Tibial nerve (tissue), 4 donors: ENCODE results near the gene PSTPIP2. TPM values are rescaled to one million over a fixed set of nuclear protein-coding genes. Genes with fewer than 3 reads are reported as not detected.
A peak's percentile ranks its signal among the peaks of the same experiment; 100 is the strongest.

Source experiments
- DNase-seq, 2 donors: peaks; one replicate each; pipeline ENCODE4 v3.0.0-alpha.2; 2019; ENCODE audit warnings: low spot score in 2 of 2
- H3K27ac ChIP-seq, 4 donors: fragments of 200-600 bp; sonication (generic) in 3 of 4; one replicate each; pipeline ENCODE4 v1.5.1; 2017 to 2019; ENCODE audit warnings: mild to moderate bottlenecking in 1 of 4
- H3K27me3 ChIP-seq, 2 donors: fragments of 200-600 bp; sonication (generic) in 1 of 2; one replicate each; pipeline versions ENCODE4 v1.5.1 to v1.6.0; 2017 to 2019
- H3K36me3 ChIP-seq, 3 donors: fragments of 200-600 bp; sonication (generic); one replicate each; pipeline ENCODE4 v1.5.1; 2018 to 2019
- H3K4me1 ChIP-seq, 4 donors: fragments of 200-600 bp; sonication (generic) in 3 of 4; one replicate each; pipeline ENCODE4 v1.5.1; 2017 to 2019
- H3K4me3 ChIP-seq, 4 donors: fragments of 200-600 bp; sonication (generic) in 3 of 4; one replicate each; pipeline ENCODE4 v1.5.1; 2017 to 2019; ENCODE audit warnings: mild to moderate bottlenecking in 1 of 4, moderate library complexity in 1 of 4
- H3K9me3 ChIP-seq, 4 donors: fragments of 200-600 bp; sonication (generic) in 3 of 4; one replicate each; pipeline ENCODE4 v1.5.1; 2017 to 2019
- CTCF ChIP-seq, 5 experiments: fragments of 200-600 bp in 3 of 5; fragments of 450-650 bp in 2 of 5; sonication (generic) in 3 of 5; IDR thresholded peaks; one replicate each; pipeline ENCODE4 v1.5.1; 2016 to 2019; ENCODE audit warnings: antibody characterized with exemption in 5 of 5, mild to moderate bottlenecking in 3 of 5, moderate library complexity in 2 of 5
- EP300 ChIP-seq, 2 donors: sonication (generic); formaldehyde crosslinking; IDR thresholded peaks; one replicate each; pipeline ENCODE4 v1.6.1; 2017; ENCODE audit warnings: antibody characterized with exemption in 2 of 2, mild to moderate bottlenecking in 1 of 2
- POLR2A ChIP-seq, 2 donors: fragments of 450-650 bp; IDR thresholded peaks; one replicate each; pipeline ENCODE4 v1.6.1; 2017; ENCODE audit warnings: antibody characterized with exemption in 2 of 2, mild to moderate bottlenecking in 2 of 2, moderate library complexity in 2 of 2
- WGBS, 2 donors: methylation state at CpG; one replicate each; pipeline ENCODE4 v1.1.5; 2018; 5-methylcytosine and 5-hydroxymethylcytosine counted together
- total RNA-seq, 4 donors: library from RNA; depleted of rRNA; stranded (reverse); fragments of >200 nt; gene quantifications; one replicate each; pipeline ENCODE4 v1.1.0, GENCODE V29; 2016

PSTPIP2 gene
- total RNA-seq, 4 donors from 2014 or later, result 5.4 to 9.9 (median 7.1) TPM

- TF ChIP-seq POLR2A (IDR thresholded peaks at IDR 0.05) (no peak), CTCF (IDR thresholded peaks at IDR 0.05) (no peak), EP300 (IDR thresholded peaks at IDR 0.05) (no peak)
- 87 to 92% methylated on average over 1 of the region's 1 CpG for WGBS, 2 donors
- peaks cover 2 to 77% (median 4%) of the 10 kb centered on the region in 3 donors for H3K36me3 ChIP-seq
- H3K27ac ChIP-seq, result no peak overlapping the region
- H3K27me3 ChIP-seq, result no peaks in the 10 kb centered on the region
- no peaks in the 10 kb centered on the region for H3K4me1 ChIP-seq
- no peaks in the 10 kb centered on the region for H3K9me3 ChIP-seq
- H3K4me3 ChIP-seq, result no peak overlapping the region
- DNase-seq, result no peak
These were observed 8.1 kb upstream of the PSTPIP2 start for GRCh38 chr18:46080156-46080555.

- no peak overlapping the region for H3K27ac ChIP-seq
- no peak for DNase-seq
- H3K4me1 ChIP-seq, result no peaks in the 10 kb centered on the region
- H3K9me3 ChIP-seq, result no peaks in the 10 kb centered on the region
- peaks cover 1 to 69% (median 2%) of the 10 kb centered on the region in 3 donors for H3K36me3 ChIP-seq
- H3K4me3 ChIP-seq, result no peak overlapping the region
- no peaks in the 10 kb centered on the region for H3K27me3 ChIP-seq
- TF ChIP-seq POLR2A (IDR thresholded peaks at IDR 0.05) (no peak), EP300 (IDR thresholded peaks at IDR 0.05) (no peak), CTCF (IDR thresholded peaks at IDR 0.05) (no peak)
These were observed 7.3 kb upstream of the PSTPIP2 start for GRCh38 chr18:46079336-46079735.

GRCh38 chr18:46073474-46074331 lies 1.6 kb upstream of the PSTPIP2 start:
- DNase-seq, result peak in 1 of 2 donors; percentile 86
- WGBS, 2 donors, result 26 to 27% methylated on average over 9 of the region's 9 CpGs
- Histone ChIP-seq H3K27me3 (no peaks in the 10 kb centered on the region), H3K36me3 (peaks cover 0 to 12% (median 0%) of the 10 kb centered on the region in 3 donors), H3K9me3 (no peaks in the 10 kb centered on the region), H3K4me1 (peaks cover 0 to 30% (median 13%) of the 10 kb centered on the region in 4 donors), H3K27ac (no peak overlapping the region), H3K4me3 (no peak overlapping the region)
- TF ChIP-seq POLR2A (IDR thresholded peaks at IDR 0.05), result no peak
- TF ChIP-seq CTCF (IDR thresholded peaks at IDR 0.05), result peak; percentile 53 to 66 (median 56)
- TF ChIP-seq EP300 (IDR thresholded peaks at IDR 0.05), result no peak

- Histone ChIP-seq H3K27ac (no peak overlapping the region), H3K4me3 (no peak overlapping the region), H3K9me3 (no peaks in the 10 kb centered on the region), H3K4me1 (peaks cover 0 to 30% (median 13%) of the 10 kb centered on the region in 4 donors), H3K27me3 (no peaks in the 10 kb centered on the region), H3K36me3 (peaks cover 0 to 6% (median 0%) of the 10 kb centered on the region in 3 donors)
- TF ChIP-seq EP300 (IDR thresholded peaks at IDR 0.05) (no peak), CTCF (IDR thresholded peaks at IDR 0.05) (no peak), POLR2A (IDR thresholded peaks at IDR 0.05) (no peak)
- no peak for DNase-seq
- WGBS, 2 donors, result 77 to 89% methylated on average over 3 of the region's 3 CpGs
These were observed 899 bp upstream of the PSTPIP2 start for GRCh38 chr18:46072959-46073358.

- H3K9me3 ChIP-seq, result peaks cover 0 to 2% (median 0%) of the 10 kb centered on the region in 4 donors
- no peaks in the 10 kb centered on the region for H3K27me3 ChIP-seq
- peak overlapping the region; percentile 32 to 73 (median 64) for H3K4me3 ChIP-seq
- peaks cover 0 to under 1% (median 0%) of the 10 kb centered on the region in 3 donors for H3K36me3 ChIP-seq
- peak overlapping the region in 1 of 4 donors; percentile 58 for H3K27ac ChIP-seq
- DNase-seq, result no peak
- H3K4me1 ChIP-seq, result peaks cover 0 to 30% (median 13%) of the 10 kb centered on the region in 4 donors
- 20 to 28% methylated on average over 16 to 25 of the region's 25 CpGs for WGBS, 2 donors
- TF ChIP-seq EP300 (IDR thresholded peaks at IDR 0.05) (no peak), POLR2A (IDR thresholded peaks at IDR 0.05) (no peak), CTCF (IDR thresholded peaks at IDR 0.05) (no peak)
These were observed 362 bp upstream of the PSTPIP2 start for GRCh38 chr18:46072376-46072867.
